K562 (cell line): ENCODE measurements around the gene OSGIN1. TPM values are rescaled to one million over a fixed set of nuclear protein-coding genes. Genes with fewer than 3 reads are reported as not detected.

ENCODE experiments used
- ATAC-seq: fragments of 200-7000 bp; cut with Tn5 transposase; 3 replicates; pipeline ENCODE4 v1.9.1; 2020; ENCODE audit warnings: moderate library complexity
- BruUV-seq: library from RNA; stranded (reverse); fragments of 400-500 nt; replicated peaks from 2 replicates; lab custom pipeline; 2021; lab: Mats Ljungman, UMichigan
- CTCF ChIA-PET: fragments of 300-600 bp; formaldehyde crosslinking; extraction: SDS; loops from one replicate; lab custom pipeline; 2021; ENCODE audit warnings: low intra/inter-chr PET ratio; lab: Yijun Ruan, JAX
- POLR2A ChIA-PET: fragments of 300-600, 350-650 bp; sonication (Branson Sonifier 250); formaldehyde crosslinking; extraction: SDS; loops from one replicate; lab custom pipeline; 2021; ENCODE audit warnings: antibody characterized with exemption, inconsistent platforms; lab: Yijun Ruan, JAX
- DNase-seq, 4 experiments: peaks; one replicate each; pipeline versions ENCODE4 v3.0.0 to v3.0.0-alpha.2; 2011 to 2018; ENCODE audit warnings: low spot score in 3 of 4, mixed read lengths in 3 of 4; ENCODE audit errors: extremely low read depth in 1 of 4
- FAIRE-seq: peaks from 2 replicates; lab custom pipeline; 2011; peaks lifted over from hg19 to GRCh38; lab: Jason Lieb, UNC
- H2AFZ ChIP-seq: 2 replicates; pipeline ENCODE4 v1.6.0; 2011; ENCODE audit warnings: low read depth, low read length, control low read depth, inconsistent platforms
- H3K27ac ChIP-seq: fragments of 200-600 bp; 3 replicates; pipeline ENCODE4 v1.8.0; 2011; ENCODE audit warnings: low read depth, mild to moderate bottlenecking, control low read depth, inconsistent platforms, low read length, moderate library complexity, mixed read lengths; ENCODE audit errors: extremely low read depth
- H3K27me3 ChIP-seq, 2 experiments: fragments of 300-600 bp in 1 of 2; 2 replicates in 1 of 2; 3 replicates in 1 of 2; pipeline versions ENCODE4 v1.6.0 to v1.8.0; 2011; ENCODE audit warnings: inconsistent platforms in 2 of 2, low read length in 2 of 2, mild to moderate bottlenecking in 1 of 2, mixed read lengths in 1 of 2, moderate library complexity in 1 of 2; ENCODE audit not compliant: control insufficient read depth in 2 of 2, insufficient read depth in 2 of 2
- H3K36me3 ChIP-seq: fragments of 300-600 bp; 3 replicates; pipeline ENCODE4 v1.8.0; 2011; ENCODE audit warnings: mild to moderate bottlenecking, low read length, inconsistent platforms; ENCODE audit not compliant: control insufficient read depth, insufficient read depth
- H3K4me1 ChIP-seq, 2 experiments: fragments of 200-600 bp in 1 of 2; replicated peaks in 1 of 2; 2 replicates in 1 of 2; 3 replicates in 1 of 2; pipeline versions ENCODE4 v1.5.1 to v1.8.0; 2011; ENCODE audit warnings: inconsistent platforms in 2 of 2, low read length in 2 of 2, mild to moderate bottlenecking in 1 of 2, mixed read lengths in 1 of 2, moderate library complexity in 1 of 2; ENCODE audit not compliant: control insufficient read depth in 2 of 2, insufficient read depth in 2 of 2
- H3K4me2 ChIP-seq: 2 replicates; pipeline ENCODE4 v1.6.1; 2011; ENCODE audit warnings: low read length, control low read depth, inconsistent platforms, mixed read lengths; ENCODE audit not compliant: insufficient read depth
- H3K4me3 ChIP-seq: fragments of 200-600 bp; sonication (generic), shearing (Covaris generic); 2 replicates; pipeline ENCODE4 v1.5.1; 2016; ENCODE audit warnings: control low read depth, inconsistent platforms
- H3K79me2 ChIP-seq: fragments of 200-600 bp; 3 replicates; pipeline ENCODE4 v1.8.0; 2011; ENCODE audit warnings: low read length, inconsistent platforms; ENCODE audit not compliant: control insufficient read depth, insufficient read depth
- H3K9ac ChIP-seq, 2 experiments: 2 replicates each; pipeline versions ENCODE4 v1.6.0 to v1.6.1; 2011; ENCODE audit warnings: low read depth in 2 of 2, low read length in 2 of 2, control low read depth in 1 of 2, inconsistent platforms in 1 of 2, mild to moderate bottlenecking in 1 of 2, mixed read lengths in 1 of 2; ENCODE audit not compliant: insufficient read depth in 1 of 2
- H3K9me1 ChIP-seq: one replicate; pipeline ENCODE4 v1.6.0; 2011; ENCODE audit warnings: inconsistent platforms, mild to moderate bottlenecking, low read length, moderate library complexity; ENCODE audit not compliant: control insufficient read depth, insufficient read depth
- H3K9me3 ChIP-seq: replicated peaks from 2 replicates; pipeline ENCODE4 v1.5.1; 2011; ENCODE audit warnings: low read depth, low read length, inconsistent platforms; ENCODE audit not compliant: control insufficient read depth, insufficient read depth
- H4K20me1 ChIP-seq: replicated peaks from 2 replicates; pipeline ENCODE4 v1.6.1; 2011; ENCODE audit warnings: low read length, inconsistent platforms, mixed read lengths; ENCODE audit not compliant: control insufficient read depth, insufficient read depth
- COPS2 ChIP-seq: fragments of 450-650 bp; conservative IDR thresholded peaks from 2 replicates; pipeline ENCODE4 v1.6.1; 2016; ENCODE audit warnings: mild to moderate bottlenecking, moderate library complexity
- ID3 ChIP-seq, 2 experiments: fragments of 250-450 bp in 1 of 2; fragments of 450-650 bp in 1 of 2; sonication (Bioruptor Pico) in 1 of 2; IDR thresholded peaks; 2 replicates each; pipeline versions ENCODE4 v1.6.1 to v1.8.0; 2016 to 2021; ENCODE audit warnings: mild to moderate bottlenecking in 2 of 2, moderate library complexity in 2 of 2, missing compliant biosample characterization in 1 of 2, missing genetic modification characterization in 1 of 2
- POLR2AphosphoS2 ChIP-seq: IDR thresholded peaks from 2 replicates; pipeline ENCODE4 v1.6.1; 2012; ENCODE audit warnings: low read length, improper control_type of control experiment
- TEAD2 ChIP-seq: fragments of 450-650 bp; IDR thresholded peaks from 2 replicates; pipeline ENCODE4 v1.6.1; 2016; ENCODE audit warnings: missing genetic modification characterization, control low read depth, missing compliant biosample characterization
- whole genome bisulfite sequencing: fragments of 100-300 bp; shearing (Covaris generic); methylation state at CpG from one replicate; pipeline ENCODE4 v1.1.6; 2016; ENCODE audit warnings: low coverage, mixed read lengths; ENCODE audit not compliant: insufficient coverage; ENCODE audit errors: missing lambda C conversion rate; 5-methylcytosine and 5-hydroxymethylcytosine counted together
- in situ Hi-C: fragments of 300-500 bp; cut with MboI; formaldehyde crosslinking; loops from 4 replicates; pipeline ENCODE4 v1.15.0; 2018; ENCODE audit warnings: inconsistent platforms, mixed read lengths
- intact Hi-C: fragments of 100-400 bp; cut with micrococcal nuclease; formaldehyde crosslinking; loops from 2 replicates; pipeline ENCODE4 v1.14.2; 2022
- polyA plus RNA-seq, 8 experiments: library from polyadenylated mRNA; depleted of rRNA in 4 of 8; stranded (reverse) in 5 of 8; unstranded in 3 of 8; fragments of >200 nt; fragmentation: Nextera tagmentation in 2 of 8; fragmentation: Illumina TruSeq in 1 of 8; extraction: Ambion mirVana in 2 of 8; extraction: Trizol in 1 of 8; gene quantifications; 2 replicates each; pipeline versions ENCODE4 v1.2.1 to v1.2.3, GENCODE V29; 2011 to 2014; ENCODE audit warnings: inconsistent platforms in 1 of 8, missing spikeins in 1 of 8
- total RNA-seq, 7 experiments: library from RNA; depleted of rRNA in 6 of 7; stranded (reverse); fragments of >200 nt in 6 of 7; fragmentation: Illumina TruSeq in 2 of 7; extraction: Trizol in 2 of 7; gene quantifications; 2 replicates each; pipeline versions ENCODE4 v1.2.1 to v1.2.3, GENCODE V29; 2011 to 2021; ENCODE audit warnings: low replicate concordance in 1 of 7

Gene OSGIN1
- total and polyA plus RNA-seq, 9 of the 15 experiments (the other 6 are each of a cell fraction or from before 2014, with no cell fraction given), result 0.03 to 3.6 (median 1.6) TPM

- H3K27me3 ChIP-seq, result peaks cover 22 to 25% of the 10 kb centered on the region in 2 experiments; a peak in 4 of 5 replicates
- no peaks in the 10 kb centered on the region for H3K9me3 ChIP-seq
- ATAC-seq, result no peak
- peaks cover 5 to 24% of the 10 kb centered on the region in 2 experiments for H3K4me1 ChIP-seq
- WGBS, result 19% methylated on average over 14 of the region's 14 CpGs
- H3K36me3 ChIP-seq, result no peaks in the 10 kb centered on the region
- H3K4me2 ChIP-seq, result no peak overlapping the region
- H4K20me1 ChIP-seq, result 0 out of 2 replicates have a peak, but pooled peaks cover 3% of the 10 kb centered on the region
- H3K9me1 ChIP-seq, result no peaks in the 10 kb centered on the region
- H3K4me3 ChIP-seq, result no peak overlapping the region
- no peak overlapping the region for H3K27ac ChIP-seq
- peak overlapping the region in 1 of 2 experiments; percentile 47; a peak in 1 of 4 replicates for H3K9ac ChIP-seq
- DNase-seq, result no peak
- no TSS peak for BruUV-seq
- in situ Hi-C loops, result no loop called here
- CTCF ChIA-PET, result no interaction called here
- TF ChIP-seq TEAD2 (tag) (no peak), ID3 (CRISPR knock-in tag; IDR thresholded peaks at IDR 0.05) (no peak), ID3 (tag; IDR thresholded peaks at IDR 0.05) (no peak), COPS2 (no peak), POLR2AphosphoS2 (no peak)
- intact Hi-C loops, result no loop called here
- no peak overlapping the region for H2AFZ ChIP-seq
- H3K79me2 ChIP-seq, result no peaks in the 10 kb centered on the region
- FAIRE-seq, result no peak
- POLR2A ChIA-PET, result interaction anchor here (1.2 to 1.3 kb wide), 4 partner anchors 13 to 169 kb away, joined by 3 to 5 read pairs (median 4); partner anchors contain the start of gene MBTPS1
Observed at GRCh38 chr16:83947642-83948234, 5.3 kb upstream of the OSGIN1 start.
